GM12878 (cell line): ENCODE data around the gene CCM2. TPM values are rescaled to one million over a fixed set of nuclear protein-coding genes. Genes with fewer than 3 reads are reported as not detected.

Experiments
- ATAC-seq: fragments of 200-7000 bp; cut with Tn5 transposase; 3 replicates; pipeline ENCODE4 v1.9.1; 2020; ENCODE audit warnings: mild to moderate bottlenecking, moderate library complexity
- BruUV-seq: library from RNA; stranded (reverse); fragments of 400-500 nt; replicated peaks from 2 replicates; lab custom pipeline; 2021; lab: Mats Ljungman, UMichigan
- CTCF ChIA-PET: fragments of 300-600 bp; sonication (Branson Sonifier 250); formaldehyde crosslinking; extraction: SDS; loops from one replicate; lab custom pipeline; 2021; ENCODE audit warnings: inconsistent platforms; lab: Yijun Ruan, JAX
- POLR2A ChIA-PET: fragments of 350-600 bp; formaldehyde crosslinking; extraction: SDS; loops from one replicate; lab custom pipeline; 2021; ENCODE audit warnings: inconsistent platforms; lab: Charles Lee
- RAD21 ChIA-PET: fragments of 300-600 bp; sonication (Branson Sonifier 250); formaldehyde crosslinking; loops from one replicate; lab custom pipeline; 2023; ENCODE audit warnings: antibody characterized with exemption; ENCODE audit not compliant: unreplicated experiment; lab: Charles Lee
- SMC1A ChIA-PET: fragments of 300-600 bp; sonication (Branson Sonifier 250); formaldehyde crosslinking; loops from one replicate; lab custom pipeline; 2023; ENCODE audit not compliant: unreplicated experiment, uncharacterized antibody; lab: Charles Lee
- DNase-seq: peaks from one replicate; pipeline ENCODE4 v3.0.0-alpha.2; 2011; ENCODE audit warnings: low read depth, low spot score
- FAIRE-seq: peaks from 3 replicates; lab custom pipeline; 2011; peaks lifted over from hg19 to GRCh38; lab: Jason Lieb, UNC
- H2AFZ ChIP-seq: 2 replicates; pipeline ENCODE4 v1.6.0; 2011; ENCODE audit warnings: low read depth, low read length, control low read depth; ENCODE audit not compliant: control insufficient read depth
- H3K27ac ChIP-seq: 2 replicates; pipeline ENCODE4 v1.5.1; 2011; ENCODE audit warnings: control low read depth; ENCODE audit not compliant: control insufficient read depth, insufficient read depth
- H3K27me3 ChIP-seq, 2 experiments: replicated peaks in 1 of 2; 2 replicates each; pipeline versions ENCODE4 v1.6.0 to v1.6.1; 2011; ENCODE audit warnings: low read length in 1 of 2; ENCODE audit not compliant: control insufficient read depth in 2 of 2, insufficient read depth in 2 of 2
- H3K36me3 ChIP-seq, 2 experiments: 2 replicates each; pipeline ENCODE4 v1.5.1; 2011; ENCODE audit warnings: low read length in 1 of 2; ENCODE audit not compliant: control insufficient read depth in 2 of 2, insufficient read depth in 2 of 2
- H3K4me1 ChIP-seq: 2 replicates; pipeline ENCODE4 v1.6.1; 2011; ENCODE audit warnings: mild to moderate bottlenecking, low read length, moderate library complexity, mixed read lengths; ENCODE audit not compliant: control insufficient read depth, insufficient read depth
- H3K4me2 ChIP-seq: 2 replicates; pipeline ENCODE4 v1.6.0; 2011; ENCODE audit warnings: control low read depth; ENCODE audit not compliant: control insufficient read depth, insufficient read depth
- H3K4me3 ChIP-seq: fragments of 200-600 bp; sonication (generic); 2 replicates; pipeline ENCODE4 v1.5.1; 2016
- H3K79me2 ChIP-seq: 2 replicates; pipeline ENCODE4 v1.6.0; 2011; ENCODE audit warnings: low read length; ENCODE audit not compliant: control insufficient read depth, insufficient read depth
- H3K9ac ChIP-seq: 2 replicates; pipeline ENCODE4 v1.8.0; 2011; ENCODE audit warnings: low read length, control low read depth, mixed read lengths; ENCODE audit not compliant: control insufficient read depth, insufficient read depth
- H3K9me3 ChIP-seq: replicated peaks from 3 replicates; pipeline ENCODE4 v1.5.1; 2011; ENCODE audit warnings: mild to moderate bottlenecking, low read length; ENCODE audit not compliant: control insufficient read depth, insufficient read depth
- H4K20me1 ChIP-seq: 2 replicates; pipeline ENCODE4 v1.6.0; 2011; ENCODE audit not compliant: control insufficient read depth, insufficient read depth
- BMI1 ChIP-seq: fragments of 450-650 bp; IDR thresholded peaks from 2 replicates; pipeline ENCODE4 v1.6.1; 2016; ENCODE audit warnings: mild to moderate bottlenecking, moderate library complexity, borderline replicate concordance
- HDGF ChIP-seq: fragments of 450-650 bp; IDR thresholded peaks from 2 replicates; pipeline ENCODE4 v1.6.1; 2016; ENCODE audit warnings: antibody characterized with exemption
- LARP7 ChIP-seq: fragments of 450-650 bp; IDR thresholded peaks from 2 replicates; pipeline ENCODE4 v1.6.1; 2017; ENCODE audit warnings: mild to moderate bottlenecking
- POLR2A ChIP-seq: IDR thresholded peaks from 2 replicates; pipeline ENCODE4 v1.6.1; 2011; ENCODE audit warnings: low read depth, mild to moderate bottlenecking, low read length
- YBX1 ChIP-seq: fragments of 450-650 bp; IDR thresholded peaks from 2 replicates; pipeline ENCODE4 v1.6.1; 2016; ENCODE audit warnings: antibody characterized with exemption
- WGBS: methylation state at CpG from one replicate; pipeline ENCODE4 v1.1.6; 2016; ENCODE audit warnings: low lambda C conversion rate; ENCODE audit not compliant: insufficient replicate concordance, insufficient coverage; ENCODE audit errors: missing lambda C conversion rate; 5-methylcytosine and 5-hydroxymethylcytosine counted together
- in situ Hi-C: fragments of 300-500 bp; cut with MboI; formaldehyde crosslinking; loops from 9 replicates; pipeline ENCODE4 v1.14.3; 2018; ENCODE audit warnings: mixed read lengths
- intact Hi-C: fragments of 100-400 bp; cut with micrococcal nuclease; formaldehyde crosslinking; loops from one replicate; pipeline ENCODE4 v1.14.2; 2022; ENCODE audit not compliant: unreplicated experiment
- polyA plus RNA-seq, 11 experiments: library from polyadenylated mRNA; depleted of rRNA in 4 of 11; unstranded in 6 of 11; stranded (reverse) in 5 of 11; fragments of >200 nt; fragmentation: Nextera tagmentation in 4 of 11; fragmentation: Illumina TruSeq in 1 of 11; extraction: Ambion mirVana in 4 of 11; extraction: Trizol in 1 of 11; gene quantifications; 1 replicate in 1 of 11; 2 replicates in 10 of 11; pipeline versions ENCODE4 v1.2.1 to v1.2.3, GENCODE V29; 2011 to 2016; ENCODE audit warnings: inconsistent platforms in 2 of 11, missing spikeins in 2 of 11, low read depth in 1 of 11
- total RNA-seq, 4 experiments: library from RNA; depleted of rRNA in 3 of 4; stranded (reverse); fragments of >200 nt in 3 of 4; fragmentation: Illumina TruSeq in 1 of 4; extraction: Trizol in 1 of 4; gene quantifications; 2 replicates each; pipeline versions ENCODE4 v1.2.1 to v1.2.3, GENCODE V29; 2013 to 2021

The CCM2 gene
- total and polyA plus RNA-seq, 10 of the 15 experiments (the other 5 are each of a cell fraction or from before 2014, with no cell fraction given): 1.00 to 82.3 (median 48.7) TPM

DNA sequence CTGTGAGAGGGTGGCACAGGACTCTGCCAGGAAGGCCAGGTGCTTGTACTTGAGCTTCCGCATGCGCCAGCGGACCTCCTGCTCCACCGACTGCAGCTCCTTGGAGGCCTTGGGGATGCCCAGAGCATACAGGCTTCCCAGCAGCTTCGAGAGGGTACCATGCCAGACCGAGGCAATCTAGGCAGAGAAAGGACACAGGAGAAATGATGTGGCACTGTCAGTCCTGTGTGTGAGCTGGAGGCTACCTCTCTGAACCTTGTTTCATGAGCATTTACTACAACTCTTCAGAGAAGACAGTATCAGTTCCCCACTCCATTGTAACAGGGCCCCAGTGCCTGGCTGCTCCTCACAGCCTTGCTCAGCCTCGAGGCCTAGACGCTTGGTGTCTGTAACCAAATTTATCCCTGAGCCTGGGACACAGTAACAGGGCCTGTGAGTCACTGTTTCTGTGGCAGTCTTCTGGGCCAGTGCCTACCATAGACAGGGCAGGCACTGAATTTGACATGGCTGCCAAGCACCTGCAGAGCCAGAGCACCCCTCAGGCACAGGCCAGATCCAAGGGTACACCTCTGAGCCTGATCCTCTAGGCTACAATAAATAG is 105.7 kb downstream of the CCM2 start:
- no peak overlapping the region for H3K27ac ChIP-seq

DNA sequence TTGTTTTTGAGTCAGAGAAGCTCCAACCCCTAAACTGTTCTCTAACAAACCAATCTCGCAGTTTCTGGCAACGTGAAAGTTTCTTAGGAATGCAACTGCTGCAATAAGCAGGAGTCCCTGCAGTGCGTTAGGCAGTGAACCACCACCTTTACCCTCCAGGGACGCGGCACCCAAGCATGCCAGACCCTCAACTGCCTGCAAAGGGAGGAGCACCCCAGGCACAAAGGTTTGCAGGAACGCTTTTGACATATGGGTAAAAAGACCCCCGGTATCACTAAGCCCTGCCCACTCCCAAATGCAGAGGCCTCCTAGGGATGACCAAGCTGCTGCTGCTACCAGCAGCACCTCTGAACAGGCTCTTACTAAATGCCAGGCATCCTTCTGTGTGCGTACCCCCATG is 106.8 kb downstream of the CCM2 start:
- no peak overlapping the region for H3K27ac ChIP-seq
- H3K9me3 ChIP-seq: no peaks in the 10 kb centered on the region
- CTCF ChIA-PET: interaction anchor here (1.3 kb wide), 1 partner anchor 133 kb away, joined by 6 read pairs; no protein-coding TSS in a partner anchor
- intact Hi-C loops: no loop called here
- DNase-seq (no peak), ATAC-seq (no peak), FAIRE-seq (no peak)
- no peak overlapping the region for H3K9ac ChIP-seq
- H2AFZ ChIP-seq: no peak overlapping the region
- no peaks in the 10 kb centered on the region for H3K27me3 ChIP-seq
- peak overlapping the region; percentile 45; the same call in 1 of the 2 replicates for H3K4me3 ChIP-seq
- 60% methylated on average over 8 of the region's 8 CpGs for WGBS
- in situ Hi-C loops: no loop called here
- peaks cover 51% of the 10 kb centered on the region for H3K79me2 ChIP-seq
- RAD21 ChIA-PET: interaction anchor here (1.3 kb wide), 1 partner anchor 134 kb away, joined by 3 read pairs; no protein-coding TSS in a partner anchor
- POLR2A ChIA-PET: no interaction called here
- peaks cover 6% of the 10 kb centered on the region for H4K20me1 ChIP-seq
- H3K4me1 ChIP-seq: peaks cover 7% of the 10 kb centered on the region
- peak overlapping the region; percentile 53; the same call in 1 of the 2 replicates for H3K4me2 ChIP-seq
- TF ChIP-seq HDGF: no peak
- TF ChIP-seq YBX1: no peak
- TF ChIP-seq BMI1: no peak
- peaks cover 44 to 49% of the 10 kb centered on the region in 2 experiments for H3K36me3 ChIP-seq
- BruUV-seq: no TSS peak
- SMC1A ChIA-PET: interaction anchor here (1.1 kb wide), 1 partner anchor 105 kb away, joined by 3 read pairs; no protein-coding TSS in a partner anchor

More for the DNA sequence above, 105.7 kb downstream of the CCM2 start:
- intact Hi-C loops: no loop called here
- H2AFZ ChIP-seq: no peak overlapping the region
- H3K9ac ChIP-seq: no peak overlapping the region
- POLR2A ChIA-PET: no interaction called here
- no peaks in the 10 kb centered on the region for H3K27me3 ChIP-seq
- TF ChIP-seq LARP7 (no peak), POLR2A (peak; percentile 56)
- no TSS peak for BruUV-seq
- no peaks in the 10 kb centered on the region for H3K9me3 ChIP-seq
- CTCF ChIA-PET: interaction anchor here (1.3 kb wide), 1 partner anchor 132 kb away, joined by 6 read pairs; no protein-coding TSS in a partner anchor
- WGBS: 97% methylated on average over 8 of the region's 8 CpGs
- peaks cover 49 to 54% of the 10 kb centered on the region in 2 experiments for H3K36me3 ChIP-seq
- RAD21 ChIA-PET: interaction anchor here (1.3 kb wide), 1 partner anchor 132 kb away, joined by 3 read pairs; no protein-coding TSS in a partner anchor
- in situ Hi-C loops: no loop called here
- no peak for FAIRE-seq
- ATAC-seq: no peak
- peaks cover 43% of the 10 kb centered on the region for H3K79me2 ChIP-seq
- DNase-seq: no peak
- SMC1A ChIA-PET: no interaction called here
- H4K20me1 ChIP-seq: peaks cover 6% of the 10 kb centered on the region
- H3K4me1 ChIP-seq: peaks cover 7% of the 10 kb centered on the region
- H3K4me3 ChIP-seq: no peak overlapping the region
- H3K4me2 ChIP-seq: no peak overlapping the region
